PFSK-1 (cell line): Measurements from ENCODE around the gene AKAP13.

Source experiments
- FOXP2 ChIP-seq: optimal IDR thresholded peaks from 2 replicates; pipeline ENCODE3; 2011; ENCODE audit warnings: borderline replicate concordance, control low read depth, inconsistent platforms; ENCODE audit not compliant: insufficient read depth; ENCODE audit errors: extremely low read length, extremely low read depth
- POLR2AphosphoS5 ChIP-seq: IDR thresholded peaks from 2 replicates; pipeline ENCODE4 v1.6.1; 2012; ENCODE audit warnings: low read depth, mild to moderate bottlenecking, control low read depth, low read length, moderate library complexity
- SIN3A ChIP-seq: IDR thresholded peaks from 2 replicates; pipeline ENCODE4 v1.6.1; 2012; ENCODE audit warnings: mild to moderate bottlenecking, low read length, moderate library complexity, borderline replicate concordance; ENCODE audit not compliant: insufficient read depth
- TAF1 ChIP-seq: IDR thresholded peaks from 2 replicates; pipeline ENCODE4 v1.6.1; 2012; ENCODE audit warnings: low read length, control low read depth, borderline replicate concordance; ENCODE audit not compliant: insufficient read depth
- TF ChIP-seq, protein P1 (sequence below), 2 experiments: IDR thresholded peaks; 2 replicates each; pipeline versions ENCODE4 v1.6.1 to v1.8.0; 2011 to 2012; ENCODE audit warnings: low read depth in 2 of 2, low read length in 2 of 2, control low read depth in 1 of 2, inconsistent platforms in 1 of 2, mild to moderate bottlenecking in 1 of 2, moderate library complexity in 1 of 2; ENCODE audit not compliant: insufficient read depth in 1 of 2

The AKAP13 gene

DNA sequence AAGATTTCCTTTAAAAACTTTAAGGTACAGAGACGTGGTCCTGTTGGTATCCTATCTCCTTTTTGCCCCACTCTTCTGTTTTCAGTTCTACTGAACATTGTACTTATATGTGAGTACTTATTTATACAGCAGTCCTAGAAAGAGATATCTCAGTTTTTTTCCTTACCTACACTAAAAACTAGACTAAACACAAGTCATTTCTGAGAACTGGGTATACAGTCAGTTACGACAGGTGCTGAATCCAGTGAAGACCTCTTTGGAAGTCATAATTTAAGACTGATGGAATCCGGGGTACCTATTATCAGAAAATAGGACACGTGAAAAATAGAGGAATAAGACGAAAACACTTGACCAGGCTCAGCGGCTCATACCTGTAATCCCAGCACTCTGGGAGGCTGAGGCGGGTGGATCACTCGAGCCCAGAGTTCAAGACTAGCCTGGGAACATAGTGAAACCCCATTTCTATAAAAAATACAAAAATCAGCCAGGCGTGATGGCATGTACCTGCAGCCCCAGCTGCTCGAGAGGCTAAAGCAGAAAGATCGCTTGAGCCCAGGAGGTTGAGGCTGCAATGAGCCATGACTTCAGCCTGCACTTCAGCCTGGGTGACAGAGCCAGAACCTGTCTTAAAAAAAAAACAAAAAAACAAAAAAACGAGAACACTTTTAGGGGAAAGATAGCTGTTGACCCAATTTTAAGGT is 338.0 kb downstream of the AKAP13 start:
- TF ChIP-seq POLR2AphosphoS5 (no peak), TAF1 (no peak), FOXP2 (no peak), SIN3A (no peak)
- TF ChIP-seq, protein P1, sequence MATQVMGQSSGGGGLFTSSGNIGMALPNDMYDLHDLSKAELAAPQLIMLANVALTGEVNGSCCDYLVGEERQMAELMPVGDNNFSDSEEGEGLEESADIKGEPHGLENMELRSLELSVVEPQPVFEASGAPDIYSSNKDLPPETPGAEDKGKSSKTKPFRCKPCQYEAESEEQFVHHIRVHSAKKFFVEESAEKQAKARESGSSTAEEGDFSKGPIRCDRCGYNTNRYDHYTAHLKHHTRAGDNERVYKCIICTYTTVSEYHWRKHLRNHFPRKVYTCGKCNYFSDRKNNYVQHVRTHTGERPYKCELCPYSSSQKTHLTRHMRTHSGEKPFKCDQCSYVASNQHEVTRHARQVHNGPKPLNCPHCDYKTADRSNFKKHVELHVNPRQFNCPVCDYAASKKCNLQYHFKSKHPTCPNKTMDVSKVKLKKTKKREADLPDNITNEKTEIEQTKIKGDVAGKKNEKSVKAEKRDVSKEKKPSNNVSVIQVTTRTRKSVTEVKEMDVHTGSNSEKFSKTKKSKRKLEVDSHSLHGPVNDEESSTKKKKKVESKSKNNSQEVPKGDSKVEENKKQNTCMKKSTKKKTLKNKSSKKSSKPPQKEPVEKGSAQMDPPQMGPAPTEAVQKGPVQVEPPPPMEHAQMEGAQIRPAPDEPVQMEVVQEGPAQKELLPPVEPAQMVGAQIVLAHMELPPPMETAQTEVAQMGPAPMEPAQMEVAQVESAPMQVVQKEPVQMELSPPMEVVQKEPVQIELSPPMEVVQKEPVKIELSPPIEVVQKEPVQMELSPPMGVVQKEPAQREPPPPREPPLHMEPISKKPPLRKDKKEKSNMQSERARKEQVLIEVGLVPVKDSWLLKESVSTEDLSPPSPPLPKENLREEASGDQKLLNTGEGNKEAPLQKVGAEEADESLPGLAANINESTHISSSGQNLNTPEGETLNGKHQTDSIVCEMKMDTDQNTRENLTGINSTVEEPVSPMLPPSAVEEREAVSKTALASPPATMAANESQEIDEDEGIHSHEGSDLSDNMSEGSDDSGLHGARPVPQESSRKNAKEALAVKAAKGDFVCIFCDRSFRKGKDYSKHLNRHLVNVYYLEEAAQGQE (IDR thresholded peaks at IDR 0.05; ENCODE audit: insufficient read depth in 1 of 2, low read depth in 2 of 2, low read length in 2 of 2) = no peak

GRCh38 chr15:85718981-85719380 is 338.6 kb downstream of the AKAP13 start:
- no peak for TF ChIP-seq POLR2AphosphoS5

DNA sequence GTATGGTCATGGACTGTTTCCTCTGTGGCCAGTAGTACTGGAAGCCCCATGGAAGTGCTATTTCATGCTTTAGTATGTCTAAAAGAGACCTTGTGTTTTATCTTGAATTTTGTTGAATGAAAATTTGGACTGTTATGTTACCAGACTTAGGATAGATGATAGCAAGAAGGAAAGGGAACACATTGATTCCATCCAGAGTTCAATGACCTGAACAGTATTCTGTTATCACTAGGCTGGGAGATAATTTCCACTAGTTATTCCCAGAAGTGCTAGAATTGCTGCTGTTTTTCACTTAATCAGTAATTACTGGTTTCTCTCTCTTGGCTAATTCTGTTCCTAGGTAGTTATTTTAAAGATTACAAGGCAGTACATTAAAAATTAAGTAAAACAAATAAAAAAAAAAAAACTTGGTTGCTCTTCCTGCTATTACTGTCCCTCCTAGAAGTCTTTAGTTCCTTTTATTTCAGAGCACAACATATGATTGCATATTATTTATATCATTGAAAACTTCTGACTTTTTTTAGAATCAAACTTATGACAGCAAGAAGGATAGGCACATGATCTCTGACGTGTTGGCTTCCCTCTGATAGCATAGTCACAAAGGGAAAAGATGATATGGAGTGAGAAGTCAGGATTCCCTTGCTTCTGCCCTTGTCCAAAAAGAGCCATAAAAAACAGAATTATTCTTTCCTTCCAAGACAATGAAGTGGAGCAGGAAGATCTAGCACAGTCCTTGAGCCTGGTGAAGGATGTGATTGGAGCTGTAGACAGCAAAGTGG is 342.2 kb downstream of the AKAP13 start:
- TF ChIP-seq, protein P1 (IDR thresholded peaks at IDR 0.05; ENCODE audit: insufficient read depth in 1 of 2, low read depth in 2 of 2, low read length in 2 of 2) = no peak
- TF ChIP-seq FOXP2 (no peak), POLR2AphosphoS5 (no peak), TAF1 (no peak), SIN3A (no peak)

DNA sequence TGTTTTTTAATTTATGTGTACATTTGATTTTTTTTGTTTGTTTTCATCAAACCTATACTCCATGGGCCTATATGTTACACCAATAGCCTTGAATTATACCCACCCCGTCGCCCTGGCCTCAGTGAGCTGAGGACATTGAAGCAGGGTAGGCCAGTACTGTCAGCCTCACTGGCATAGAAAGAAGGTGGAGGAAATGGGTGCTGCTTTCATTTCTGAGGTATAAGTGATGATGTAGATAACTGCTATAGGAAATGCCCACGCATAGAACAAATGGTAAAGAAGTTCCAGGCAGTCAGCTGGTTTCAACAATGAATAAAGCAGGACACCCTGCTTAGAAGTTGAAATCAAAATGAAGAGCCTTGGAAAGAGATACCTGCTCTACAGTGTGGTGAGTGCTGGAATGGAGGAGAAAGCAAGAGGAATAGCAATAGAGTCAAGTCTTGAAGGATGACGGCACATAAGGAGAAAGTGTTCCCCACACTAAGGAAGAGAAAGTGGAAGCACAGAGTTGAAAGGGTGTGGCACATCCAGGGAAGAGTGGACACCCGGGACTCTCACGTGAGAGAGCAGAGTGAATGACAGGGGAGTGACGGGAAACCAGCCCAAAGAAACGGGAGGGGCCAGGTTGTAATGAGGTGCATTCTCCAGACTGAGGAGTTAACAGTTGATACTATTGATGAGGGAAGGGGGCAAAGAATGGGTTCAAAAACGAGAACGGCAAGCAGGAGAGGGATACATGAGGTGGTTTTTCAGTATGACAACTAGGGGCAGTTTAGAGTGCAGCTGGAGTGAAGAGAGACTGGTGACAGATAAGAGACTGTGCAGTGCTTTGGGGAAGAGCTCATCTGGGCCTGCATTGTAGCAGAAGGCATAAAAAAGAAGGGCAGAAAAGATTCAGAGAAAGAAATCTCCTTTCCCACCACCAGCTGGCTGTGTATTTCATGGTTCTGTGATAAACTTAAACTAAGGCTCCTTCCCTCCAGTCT is 343.9 kb downstream of the AKAP13 start:
- no peak for TF ChIP-seq FOXP2

DNA sequence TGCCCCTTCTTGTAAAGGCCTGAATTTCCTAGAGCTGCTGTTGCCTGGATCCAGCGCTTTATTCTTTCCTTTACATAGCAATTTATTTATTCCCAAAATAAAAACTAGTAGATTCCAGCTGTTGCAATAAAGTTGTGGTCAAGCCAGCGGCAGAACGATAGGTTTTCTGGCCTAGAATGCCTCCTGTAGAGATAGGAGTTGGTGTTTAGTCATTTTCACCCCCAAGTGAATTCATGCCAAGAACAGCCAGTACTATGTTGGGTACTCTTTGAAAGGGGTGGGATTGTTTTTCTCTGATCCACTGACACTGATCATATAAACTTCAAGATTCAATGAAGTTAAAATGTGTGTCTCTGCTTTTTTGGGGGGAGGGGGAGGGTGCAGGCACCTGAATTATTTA is 344.6 kb downstream of the AKAP13 start:
- TF ChIP-seq, protein P1 (IDR thresholded peaks at IDR 0.05; ENCODE audit: insufficient read depth in 1 of 2, low read depth in 2 of 2, low read length in 2 of 2) = no peak
- TF ChIP-seq SIN3A (no peak), TAF1 (no peak), FOXP2 (no peak), POLR2AphosphoS5 (no peak)
